H1 (cell line): Measurements from ENCODE around the gene CCDC171. TPM values are rescaled to one million over a fixed set of nuclear protein-coding genes. Genes with fewer than 3 reads are reported as not detected.

ENCODE experiments used
- CTCF ChIA-PET: fragments of 300-600 bp; sonication (Branson Sonifier 250); formaldehyde crosslinking; loops from one replicate; lab custom pipeline; 2021; ENCODE audit not compliant: partially characterized antibody; lab: Charles Lee
- POLR2A ChIA-PET: fragments of 300-600 bp; sonication (Branson Sonifier 250); formaldehyde crosslinking; loops from one replicate; lab custom pipeline; 2021; ENCODE audit warnings: inconsistent platforms; ENCODE audit not compliant: partially characterized antibody; lab: Charles Lee
- DNase-seq, 2 experiments: peaks; one replicate each; pipeline versions ENCODE4 v3.0.0 to v3.0.0-alpha.2; 2010 to 2022; ENCODE audit warnings: low spot score in 2 of 2, low read depth in 1 of 2, mixed read lengths in 1 of 2
- FAIRE-seq: peaks from 2 replicates; lab custom pipeline; 2011; peaks lifted over from hg19 to GRCh38; lab: Jason Lieb, UNC
- H2AFZ ChIP-seq: 2 replicates; pipeline ENCODE4 v1.8.1; 2012; ENCODE audit warnings: low read length, inconsistent platforms
- H2AK5ac ChIP-seq: 2 replicates; pipeline ENCODE4 v1.6.1; 2013; ENCODE audit warnings: low read depth, low read length
- H2BK120ac ChIP-seq: replicated peaks from 2 replicates; pipeline ENCODE3; 2013; ENCODE audit warnings: low read depth, low read length, inconsistent platforms
- H2BK12ac ChIP-seq: 2 replicates; pipeline ENCODE4 v1.6.1; 2013; ENCODE audit warnings: low read depth, low read length
- H2BK15ac ChIP-seq: 2 replicates; pipeline ENCODE4 v1.6.1; 2013; ENCODE audit warnings: low read length
- H2BK20ac ChIP-seq: 2 replicates; pipeline ENCODE4 v1.6.1; 2013; ENCODE audit warnings: low read length
- H2BK5ac ChIP-seq: 2 replicates; pipeline ENCODE4 v1.6.1; 2013; ENCODE audit warnings: low read depth, low read length
- H3K14ac ChIP-seq: 2 replicates; pipeline ENCODE4 v1.6.1; 2013; ENCODE audit warnings: inconsistent platforms; ENCODE audit not compliant: insufficient read length
- H3K18ac ChIP-seq: 2 replicates; pipeline ENCODE4 v1.6.1; 2013; ENCODE audit warnings: low read length; ENCODE audit errors: extremely low read depth
- H3K23ac ChIP-seq: 2 replicates; pipeline ENCODE4 v1.6.1; 2013; ENCODE audit warnings: inconsistent platforms; ENCODE audit not compliant: insufficient read length
- H3K23me2 ChIP-seq: 2 replicates; pipeline ENCODE4 v1.6.1; 2013; ENCODE audit warnings: low read depth, low read length
- H3K27ac ChIP-seq: 2 replicates; pipeline ENCODE4 v1.6.1; 2011; ENCODE audit warnings: low read depth, low read length, inconsistent platforms
- H3K27me3 ChIP-seq, 4 experiments: replicated peaks in 1 of 4; 1 replicate in 1 of 4; 2 replicates in 3 of 4; pipeline versions ENCODE4 v1.6.1 to v1.8.1; 2011 to 2013; ENCODE audit warnings: low read length in 3 of 4, mild to moderate bottlenecking in 3 of 4, inconsistent platforms in 2 of 4, mixed read lengths in 2 of 4, moderate library complexity in 1 of 4; ENCODE audit not compliant: control insufficient read depth in 3 of 4, insufficient read depth in 3 of 4; ENCODE audit errors: extremely low read depth in 1 of 4
- H3K36me3 ChIP-seq, 4 experiments: 2 replicates each; pipeline versions ENCODE4 v1.6.1 to v1.8.1; 2011 to 2013; ENCODE audit warnings: mild to moderate bottlenecking in 4 of 4, low read length in 3 of 4, moderate library complexity in 2 of 4, control low read depth in 1 of 4, inconsistent platforms in 1 of 4; ENCODE audit not compliant: insufficient read depth in 4 of 4, control insufficient read depth in 2 of 4
- H3K4ac ChIP-seq: replicated peaks from 2 replicates; pipeline ENCODE3; 2013; ENCODE audit warnings: low read length, low read depth, mixed read lengths, inconsistent platforms; ENCODE audit not compliant: insufficient read length
- H3K4me1 ChIP-seq, 4 experiments: replicated peaks in 1 of 4; 1 replicate in 1 of 4; 2 replicates in 3 of 4; pipeline versions ENCODE4 v1.6.1 to v1.8.1; 2011 to 2013; ENCODE audit warnings: low read length in 3 of 4, inconsistent platforms in 2 of 4, mixed read lengths in 1 of 4; ENCODE audit not compliant: insufficient read depth in 4 of 4, control insufficient read depth in 3 of 4
- H3K4me2 ChIP-seq, 2 experiments: 2 replicates each; pipeline versions ENCODE4 v1.6.1 to v1.8.1; 2011 to 2013; ENCODE audit warnings: low read depth in 2 of 2, low read length in 2 of 2, control low read depth in 1 of 2, inconsistent platforms in 1 of 2, mild to moderate bottlenecking in 1 of 2; ENCODE audit not compliant: insufficient read depth in 1 of 2
- H3K4me3 ChIP-seq, 4 experiments: fragments of 200-600, 300-600 bp in 1 of 4; sonication (generic), shearing (Covaris generic), sonication (Bioruptor Twin) in 1 of 4; 2 replicates each; pipeline versions ENCODE4 v1.5.1 to v1.8.1; 2011 to 2016; ENCODE audit warnings: low read length in 4 of 4, low read depth in 3 of 4, control low read depth in 2 of 4, inconsistent platforms in 2 of 4, mild to moderate bottlenecking in 2 of 4, mixed read lengths in 1 of 4, moderate library complexity in 1 of 4; ENCODE audit not compliant: insufficient read depth in 2 of 4; ENCODE audit errors: extremely low read depth in 1 of 4
- H3K56ac ChIP-seq: replicated peaks from 2 replicates; pipeline ENCODE3; 2013; ENCODE audit warnings: low read depth, mild to moderate bottlenecking, mixed read lengths, low read length, inconsistent platforms; ENCODE audit not compliant: insufficient read length
- H3K79me1 ChIP-seq: 2 replicates; pipeline ENCODE4 v1.6.1; 2013; ENCODE audit warnings: low read depth, low read length, control low read depth
- H3K79me2 ChIP-seq, 2 experiments: 2 replicates each; pipeline versions ENCODE4 v1.6.1 to v1.8.1; 2012 to 2013; ENCODE audit warnings: low read length in 2 of 2, mild to moderate bottlenecking in 2 of 2, inconsistent platforms in 1 of 2; ENCODE audit not compliant: insufficient read depth in 2 of 2, control insufficient read depth in 1 of 2
- H3K9ac ChIP-seq, 4 experiments: replicated peaks in 1 of 4; 1 replicate in 1 of 4; 2 replicates in 3 of 4; pipeline versions ENCODE4 v1.6.1 to v1.8.1; 2011 to 2013; ENCODE audit warnings: low read depth in 3 of 4, low read length in 3 of 4, control low read depth in 2 of 4, mild to moderate bottlenecking in 2 of 4, moderate library complexity in 2 of 4, inconsistent platforms in 1 of 4; ENCODE audit errors: extremely low read depth in 1 of 4
- H3K9me3 ChIP-seq, 2 experiments: 2 replicates each; pipeline versions ENCODE4 v1.6.1 to v1.8.1; 2012 to 2013; ENCODE audit warnings: mild to moderate bottlenecking in 2 of 2, moderate library complexity in 2 of 2, control low read depth in 1 of 2, inconsistent platforms in 1 of 2, low read depth in 1 of 2, low read length in 1 of 2, mixed read lengths in 1 of 2; ENCODE audit not compliant: insufficient read depth in 2 of 2
- H4K20me1 ChIP-seq, 2 experiments: replicated peaks in 1 of 2; 2 replicates each; pipeline versions ENCODE3 to v1.8.1; 2011 to 2013; ENCODE audit warnings: inconsistent platforms in 2 of 2, low read length in 2 of 2, mild to moderate bottlenecking in 1 of 2; ENCODE audit not compliant: insufficient read depth in 2 of 2, control insufficient read depth in 1 of 2
- H4K5ac ChIP-seq: 2 replicates; pipeline ENCODE4 v1.6.1; 2013; ENCODE audit warnings: low read length, low read depth, mixed read lengths, inconsistent platforms; ENCODE audit not compliant: insufficient read length
- H4K8ac ChIP-seq: 2 replicates; pipeline ENCODE4 v1.8.0; 2013; ENCODE audit warnings: mild to moderate bottlenecking, moderate library complexity, low read length, inconsistent platforms; ENCODE audit not compliant: insufficient read depth; ENCODE audit errors: extremely low read depth
- H4K91ac ChIP-seq: replicated peaks from 2 replicates; pipeline ENCODE3; 2013; ENCODE audit warnings: low read length, mixed read lengths, inconsistent platforms; ENCODE audit not compliant: insufficient read length
- ASH2L ChIP-seq: fragments of 200-600, 300-600 bp; sonication (generic); IDR thresholded peaks from one replicate; pipeline ENCODE4 v1.7.1; 2017; ENCODE audit warnings: low read length
- CEBPB ChIP-seq: IDR thresholded peaks from 2 replicates; pipeline ENCODE4 v1.6.1; 2012; ENCODE audit warnings: low read depth, low read length
- CTCF ChIP-seq, 3 experiments: IDR thresholded peaks; 1 replicate in 2 of 3; 2 replicates in 1 of 3; pipeline versions ENCODE4 v1.5.1 to v1.6.1; 2011; ENCODE audit warnings: low read length in 3 of 3, mild to moderate bottlenecking in 3 of 3, inconsistent platforms in 2 of 3, low read depth in 1 of 3, moderate library complexity in 1 of 3; ENCODE audit not compliant: insufficient read depth in 1 of 3; ENCODE audit errors: control extremely low read depth in 1 of 3
- HDAC2 ChIP-seq, 2 experiments: fragments of 300-600 bp in 1 of 2; sonication (generic) in 1 of 2; IDR thresholded peaks; 2 replicates each; pipeline ENCODE4 v1.6.1; 2011 to 2012; ENCODE audit warnings: low read depth in 2 of 2, low read length in 2 of 2, mild to moderate bottlenecking in 2 of 2, moderate library complexity in 2 of 2, borderline replicate concordance in 1 of 2, inconsistent platforms in 1 of 2
- JUN ChIP-seq: IDR thresholded peaks from 2 replicates; pipeline ENCODE4 v1.6.1; 2011; ENCODE audit warnings: low read depth, mild to moderate bottlenecking, improper control_type of control experiment, low read length
- RAD21 ChIP-seq, 2 experiments: IDR thresholded peaks in 1 of 2; conservative IDR thresholded peaks in 1 of 2; 2 replicates each; pipeline ENCODE4 v1.6.1; 2011; ENCODE audit warnings: low read depth in 2 of 2, low read length in 2 of 2, improper control_type of control experiment in 1 of 2, inconsistent platforms in 1 of 2, mild to moderate bottlenecking in 1 of 2, moderate library complexity in 1 of 2
- RNF2 ChIP-seq: fragments of 200-900, 300-1000 bp; sonication (generic); IDR thresholded peaks from 2 replicates; pipeline ENCODE4 v1.7.1; 2016; ENCODE audit warnings: borderline replicate concordance, low read depth, mild to moderate bottlenecking, antibody characterized with exemption, low read length; ENCODE audit not compliant: poor library complexity, severe bottlenecking; ENCODE audit errors: missing control alignments
- YY1 ChIP-seq: IDR thresholded peaks from 2 replicates; pipeline ENCODE4 v1.6.1; 2011; ENCODE audit warnings: low read depth, mild to moderate bottlenecking, low read length
- ZNF274 ChIP-seq: IDR thresholded peaks from 2 replicates; pipeline ENCODE4 v1.7.0; 2012; ENCODE audit warnings: low read length, borderline replicate concordance; ENCODE audit errors: extremely low read depth
- WGBS, 2 experiments: shearing (Covaris generic) in 1 of 2; methylation state at CpG; one replicate each; pipeline versions ENCODE4 v1.1.6 to v1.1.7; 2013 to 2015; ENCODE audit warnings: low lambda C conversion rate in 2 of 2, mixed read lengths in 2 of 2, inconsistent platforms in 1 of 2, low coverage in 1 of 2, missing lambda C conversion rate in 1 of 2; ENCODE audit not compliant: insufficient replicate concordance in 2 of 2, insufficient coverage in 1 of 2, insufficient read length in 1 of 2; ENCODE audit errors: extremely low coverage in 1 of 2, missing lambda C conversion rate in 1 of 2; 5-methylcytosine and 5-hydroxymethylcytosine counted together
- polyA plus RNA-seq, 7 experiments: library from polyadenylated mRNA; depleted of rRNA in 3 of 7; stranded (reverse) in 5 of 7; unstranded in 2 of 7; fragments of >200 nt in 5 of 7; fragments of 200-250 nt in 2 of 7; gene quantifications; 1 replicate in 5 of 7; 2 replicates in 1 of 7; 4 replicates in 1 of 7; pipeline versions ENCODE4 v1.2.1 to v1.2.3, GENCODE V29; 2011 to 2013; ENCODE audit warnings: missing spikeins in 2 of 7, mixed read lengths in 2 of 7
- total RNA-seq: library from RNA; stranded (reverse); fragmentation: NEBNext Ultra II Directional; extraction: Animal tissue kit (Norgen Biotek cat#: 25700); gene quantifications from 2 replicates; pipeline ENCODE4 v1.2.1, GENCODE V29; 2021
- TF ChIP-seq, protein P1 (sequence below): IDR thresholded peaks from 2 replicates; pipeline ENCODE4 v1.6.1; 2012; ENCODE audit warnings: inconsistent platforms

CCDC171 gene
- total and polyA plus RNA-seq, 2 of the 8 experiments (the other 6 are each of a cell fraction or from before 2014, with no cell fraction given), result 0.83 to 2.3 TPM

DNA sequence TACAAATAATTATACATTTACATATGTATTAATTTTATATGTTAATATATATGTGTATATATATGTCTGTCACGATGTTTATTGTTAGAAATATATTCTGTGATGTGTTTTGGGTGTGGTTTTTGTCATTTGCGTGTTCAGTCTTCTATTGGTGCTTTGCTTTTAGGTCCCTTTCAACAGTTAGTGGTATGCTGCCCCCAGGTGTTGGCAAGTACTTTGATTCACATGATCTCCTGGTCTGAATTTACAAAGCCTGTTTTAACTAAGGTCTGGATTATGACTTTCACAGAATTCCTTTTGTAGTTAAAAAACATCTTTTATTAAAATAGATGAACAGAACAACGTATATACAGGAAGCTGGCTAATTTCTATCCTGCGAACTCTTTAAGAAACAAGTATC, 271.5 kb downstream of the CCDC171 start:
- FAIRE-seq (peak; percentile 86), DNase-seq (no peak)
- no peaks in the 10 kb centered on the region for H3K9me3 ChIP-seq
- no peak overlapping the region for H4K8ac ChIP-seq
- H4K91ac ChIP-seq, result no peak overlapping the region
- H3K14ac ChIP-seq, result no peak overlapping the region
- H2BK120ac ChIP-seq, result no peak overlapping the region
- no peak overlapping the region for H3K18ac ChIP-seq
- WGBS, 2 experiments, result 60% methylated on average over 4 of the region's 4 CpGs; no CpG with 5 or more reads in 1 of the 2 experiments
- no peak overlapping the region for H2AFZ ChIP-seq
- no peak overlapping the region for H3K4ac ChIP-seq
- H3K9ac ChIP-seq, result no peak overlapping the region
- no peak overlapping the region for H3K23ac ChIP-seq
- no peak overlapping the region for H2AK5ac ChIP-seq
- no peak overlapping the region for H3K4me2 ChIP-seq
- no peaks in the 10 kb centered on the region for H3K79me1 ChIP-seq
- no peaks in the 10 kb centered on the region for H4K20me1 ChIP-seq
- H2BK12ac ChIP-seq, result no peak overlapping the region
- no peak overlapping the region for H3K4me3 ChIP-seq
- no peak overlapping the region for H2BK15ac ChIP-seq
- no peaks in the 10 kb centered on the region for H3K79me2 ChIP-seq
- no peaks in the 10 kb centered on the region for H3K23me2 ChIP-seq
- no peaks in the 10 kb centered on the region for H3K36me3 ChIP-seq
- CTCF ChIA-PET, result interaction anchor here (0.6 to 2.1 kb wide), 5 partner anchors 10 to 193 kb away, joined by 3 to 9 read pairs (median 3); no protein-coding TSS in a partner anchor
- no peaks in the 10 kb centered on the region for H3K4me1 ChIP-seq
- no peak overlapping the region for H3K27ac ChIP-seq
- no peak overlapping the region for H4K5ac ChIP-seq
- H3K56ac ChIP-seq, result no peak overlapping the region
- H3K27me3 ChIP-seq, result no peaks in the 10 kb centered on the region
- H2BK20ac ChIP-seq, result no peak overlapping the region
- POLR2A ChIA-PET, result no interaction called here
- H2BK5ac ChIP-seq, result no peak overlapping the region
- TF ChIP-seq, protein P1, sequence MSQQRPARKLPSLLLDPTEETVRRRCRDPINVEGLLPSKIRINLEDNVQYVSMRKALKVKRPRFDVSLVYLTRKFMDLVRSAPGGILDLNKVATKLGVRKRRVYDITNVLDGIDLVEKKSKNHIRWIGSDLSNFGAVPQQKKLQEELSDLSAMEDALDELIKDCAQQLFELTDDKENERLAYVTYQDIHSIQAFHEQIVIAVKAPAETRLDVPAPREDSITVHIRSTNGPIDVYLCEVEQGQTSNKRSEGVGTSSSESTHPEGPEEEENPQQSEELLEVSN, result no peak
- TF ChIP-seq RAD21 (IDR thresholded peaks at IDR 0.05 in 1 of 2, conservative IDR thresholded peaks at IDR 0.05 in 1 of 2; ENCODE audit: low read depth in 2 of 2, low read length in 2 of 2) (peak; percentile 62 to 63; a peak in 3 of 4 replicates), RNF2 (no peak), YY1 (no peak), CTCF (IDR thresholded peaks at IDR 0.05; ENCODE audit: control extremely low read depth in 1 of 3, insufficient read depth in 1 of 3, low read depth in 1 of 3, low read length in 3 of 3) (peak in 2 of 3 experiments; percentile 34 to 49; a peak in 2 of 4 replicates), CEBPB (no peak), JUN (no peak), HDAC2 (IDR thresholded peaks at IDR 0.05; ENCODE audit: borderline replicate concordance in 1 of 2, low read depth in 2 of 2, low read length in 2 of 2) (no peak), ZNF274 (no peak), ASH2L (no peak)
